GM12875 (cell line): ENCODE measurements around the gene KLHL33.

Source experiments
- H3K4me3 ChIP-seq: one replicate; pipeline ENCODE4 v1.5.1; 2011; ENCODE audit warnings: low read depth, low read length, control low read depth
- TF ChIP-seq, protein P1 (sequence below): IDR thresholded peaks from 2 replicates; pipeline ENCODE4 v1.5.1; 2011; ENCODE audit warnings: low read depth, mild to moderate bottlenecking, control low read depth, inconsistent platforms, low read length, moderate library complexity, borderline replicate concordance; ENCODE audit not compliant: insufficient read depth

KLHL33 gene

GRCh38 chr14:20397511-20397910 lies 38.5 kb downstream of the KLHL33 start:
- no peak overlapping the region for H3K4me3 ChIP-seq
- TF ChIP-seq, protein P1, sequence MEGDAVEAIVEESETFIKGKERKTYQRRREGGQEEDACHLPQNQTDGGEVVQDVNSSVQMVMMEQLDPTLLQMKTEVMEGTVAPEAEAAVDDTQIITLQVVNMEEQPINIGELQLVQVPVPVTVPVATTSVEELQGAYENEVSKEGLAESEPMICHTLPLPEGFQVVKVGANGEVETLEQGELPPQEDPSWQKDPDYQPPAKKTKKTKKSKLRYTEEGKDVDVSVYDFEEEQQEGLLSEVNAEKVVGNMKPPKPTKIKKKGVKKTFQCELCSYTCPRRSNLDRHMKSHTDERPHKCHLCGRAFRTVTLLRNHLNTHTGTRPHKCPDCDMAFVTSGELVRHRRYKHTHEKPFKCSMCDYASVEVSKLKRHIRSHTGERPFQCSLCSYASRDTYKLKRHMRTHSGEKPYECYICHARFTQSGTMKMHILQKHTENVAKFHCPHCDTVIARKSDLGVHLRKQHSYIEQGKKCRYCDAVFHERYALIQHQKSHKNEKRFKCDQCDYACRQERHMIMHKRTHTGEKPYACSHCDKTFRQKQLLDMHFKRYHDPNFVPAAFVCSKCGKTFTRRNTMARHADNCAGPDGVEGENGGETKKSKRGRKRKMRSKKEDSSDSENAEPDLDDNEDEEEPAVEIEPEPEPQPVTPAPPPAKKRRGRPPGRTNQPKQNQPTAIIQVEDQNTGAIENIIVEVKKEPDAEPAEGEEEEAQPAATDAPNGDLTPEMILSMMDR = no peak

GRCh38 chr14:20391505-20391904 lies 44.5 kb downstream of the KLHL33 start:
- TF ChIP-seq, protein P1 = no peak
- H3K4me3 ChIP-seq = no peak overlapping the region

DNA sequence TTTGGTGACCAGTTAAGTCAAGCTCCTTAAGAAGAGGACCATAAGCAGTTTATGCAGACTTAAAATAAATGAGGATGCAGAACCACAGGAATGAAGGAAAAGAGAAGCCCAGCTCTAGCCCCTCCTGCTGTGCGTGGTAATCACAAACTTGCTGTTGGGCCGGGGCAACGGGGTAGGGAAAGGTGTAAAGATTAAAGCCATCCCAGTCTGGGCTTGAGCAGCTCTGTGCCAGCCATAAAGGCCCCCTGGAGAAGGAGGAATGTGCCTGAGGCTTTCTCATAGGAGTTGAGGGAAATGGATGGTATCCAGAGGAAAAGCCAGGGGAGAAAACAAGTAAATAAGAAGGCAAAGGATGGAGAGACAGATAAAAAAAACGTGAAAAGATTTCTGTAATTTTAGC lies 47.8 kb downstream of the KLHL33 start:
- TF ChIP-seq, protein P1 = no peak
- H3K4me3 ChIP-seq = no peak overlapping the region

DNA sequence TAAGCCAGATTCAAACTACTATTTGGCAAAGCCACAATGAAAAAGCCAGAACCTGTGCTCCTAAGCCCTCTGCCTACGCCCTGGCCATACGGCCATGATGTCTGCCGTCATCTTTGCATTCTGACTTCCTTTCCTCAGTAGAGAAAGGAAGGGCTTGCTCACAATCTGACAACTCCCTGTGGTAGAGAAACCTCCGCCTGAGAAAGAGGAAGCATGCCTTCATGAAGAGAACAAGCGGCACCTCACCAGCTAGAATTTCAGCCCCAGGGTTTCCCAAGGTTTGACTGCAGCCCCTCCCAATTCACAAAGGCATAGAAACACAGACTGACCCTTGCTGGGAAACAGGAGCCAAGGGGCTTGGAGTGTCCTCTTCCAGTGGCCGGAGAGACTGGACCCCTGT lies 48.4 kb downstream of the KLHL33 start:
- no peak overlapping the region for H3K4me3 ChIP-seq
- TF ChIP-seq, protein P1 = no peak

- no peak overlapping the region for H3K4me3 ChIP-seq
- TF ChIP-seq, protein P1 = no peak
Measured at GRCh38 chr14:20386276-20386855, 49.6 kb downstream of the KLHL33 start.

DNA sequence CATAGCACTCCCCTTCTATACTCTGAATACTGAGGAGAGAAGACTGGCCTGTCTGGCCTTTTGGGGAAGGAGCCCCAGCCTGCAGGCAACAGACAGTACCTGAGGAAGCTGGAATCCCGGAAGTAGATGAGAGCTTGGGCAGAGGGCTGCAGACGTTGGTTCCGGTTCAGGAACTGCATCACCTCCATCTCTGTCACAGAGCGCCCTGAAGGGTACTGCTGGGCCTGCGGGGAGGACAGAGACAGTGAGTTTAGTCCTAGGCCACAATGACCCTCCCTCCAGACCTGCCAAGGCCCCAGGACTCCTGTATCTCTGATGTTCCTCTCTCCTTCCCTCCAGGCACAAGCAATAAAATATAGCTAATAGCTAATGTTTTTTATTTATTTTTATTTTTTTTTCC lies 51.1 kb downstream of the KLHL33 start:
- TF ChIP-seq, protein P1 = no peak
- H3K4me3 ChIP-seq = no peak overlapping the region

GRCh38 chr14:20384321-20384720 lies 51.6 kb downstream of the KLHL33 start:
- H3K4me3 ChIP-seq = no peak overlapping the region
- TF ChIP-seq, protein P1 = no peak
